ENCODE results near the gene CDH20.
A peak's percentile ranks its signal among the peaks of the same experiment; 100 is the strongest.

The CDH20 gene

GRCh38 chr18:61581578-61582201 is 248.5 kb downstream of the CDH20 start:
- peak; percentile 63 for DNase-seq

GRCh38 chr18:61582202-61582710 is 249.0 kb downstream of the CDH20 start:
- no peak for DNase-seq

GRCh38 chr18:61583548-61583947 is 250.3 kb downstream of the CDH20 start:
- DNase-seq, result no peak

DNA sequence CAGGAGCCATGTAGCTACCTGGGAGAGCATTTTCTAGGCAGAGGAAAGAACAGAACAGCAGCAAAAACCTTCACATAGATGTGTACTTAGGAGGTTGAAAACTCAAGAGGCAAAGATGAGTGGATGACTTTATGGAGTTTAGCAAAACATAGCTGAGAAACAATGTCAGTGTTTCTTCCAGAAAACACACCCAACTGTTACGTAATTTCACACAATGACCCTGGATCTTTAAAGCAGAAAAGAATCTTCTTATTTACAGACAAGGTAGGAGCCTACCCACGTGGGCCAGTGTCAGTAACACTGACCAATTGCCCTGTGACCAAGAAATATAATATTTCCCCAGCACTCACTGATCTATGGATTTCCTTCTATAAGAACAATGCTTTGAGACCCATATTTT is 254.6 kb downstream of the CDH20 start:
- DNase-seq, result no peak

- DNase-seq, result no peak
Observed at GRCh38 chr18:61589053-61589723, 256.0 kb downstream of the CDH20 start.

- DNase-seq, result no peak
Observed at GRCh38 chr18:61589724-61590065, 256.5 kb downstream of the CDH20 start.

- DNase-seq, result no peak
Observed at GRCh38 chr18:61591253-61591652, 258.0 kb downstream of the CDH20 start.

- DNase-seq, result no peak
Observed at GRCh38 chr18:61595615-61596251, 262.5 kb downstream of the CDH20 start.

DNA sequence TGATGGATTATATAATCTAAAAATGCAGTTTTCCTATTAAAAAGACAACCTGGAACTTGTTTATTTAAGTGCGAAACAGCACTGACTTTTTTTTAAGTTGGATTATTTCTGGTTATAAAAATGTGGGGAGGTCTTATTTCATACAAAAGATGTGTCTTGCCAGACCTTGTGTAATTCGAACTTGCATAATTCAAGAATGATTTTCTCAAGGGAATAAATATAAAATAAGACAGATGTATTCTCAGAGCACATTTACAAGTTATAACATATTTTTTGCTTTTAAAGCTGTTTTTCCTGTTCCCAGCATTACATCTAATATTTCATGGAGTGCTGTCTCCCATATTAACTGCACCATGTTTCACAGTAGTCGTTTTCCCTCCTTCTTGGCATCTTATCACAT is 263.1 kb downstream of the CDH20 start:
- no peak for DNase-seq

- no peak for DNase-seq
Observed at GRCh38 chr18:61597316-61597715, 264.1 kb downstream of the CDH20 start.

GRCh38 chr18:61600422-61600821 is 267.2 kb downstream of the CDH20 start:
- DNase-seq, result no peak

DNA sequence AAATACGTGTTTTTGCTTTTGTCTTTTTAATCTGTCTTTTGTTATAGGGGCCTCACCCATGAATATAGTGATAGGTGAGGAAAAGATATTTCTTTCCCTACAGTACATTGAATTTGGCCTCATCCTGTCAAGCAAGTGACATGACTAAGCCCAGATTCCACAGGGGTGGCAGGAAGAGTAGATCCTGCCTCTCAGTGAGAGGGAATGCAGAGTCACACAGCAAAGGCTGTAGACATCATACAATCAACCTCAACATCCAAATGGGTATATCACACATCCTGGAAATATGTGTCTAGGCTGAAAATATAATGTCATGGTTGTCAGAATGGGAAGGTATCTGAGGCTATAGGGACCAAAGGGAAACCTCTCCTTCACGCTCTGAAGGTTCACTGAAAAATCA is 269.6 kb downstream of the CDH20 start:
- no peak for DNase-seq

All from activated gamma-delta T cell treated with Interleukin-2 at 50 U/mL for 16 hours (primary cell).